Colonic mucosa (tissue), 4 donors: ENCODE data around the gene MAGEF1. TPM values are rescaled to one million over a fixed set of nuclear protein-coding genes. Genes with fewer than 3 reads are reported as not detected.

Experiments used
- DNase-seq: peaks from one replicate; pipeline ENCODE4 v3.0.0-alpha.2; 2020
- H3K27ac ChIP-seq: fragments of 200-600 bp; one replicate; pipeline ENCODE4 v1.8.0; 2021
- H3K27me3 ChIP-seq: fragments of 200-600 bp; one replicate; pipeline ENCODE4 v1.8.0; 2021
- H3K36me3 ChIP-seq: fragments of 200-600 bp; one replicate; pipeline ENCODE4 v1.8.0; 2021
- H3K4me1 ChIP-seq: fragments of 200-600 bp; one replicate; pipeline ENCODE4 v1.8.0; 2021; ENCODE audit warnings: mild to moderate bottlenecking
- H3K4me3 ChIP-seq: fragments of 200-600 bp; one replicate; pipeline ENCODE4 v1.8.0; 2021
- H3K9ac ChIP-seq, 2 donors: one replicate each; pipeline ENCODE4 v1.7.0; 2013; ENCODE audit warnings: control low read depth in 2 of 2, low read depth in 2 of 2, low read length in 2 of 2
- H3K9me3 ChIP-seq: fragments of 200-600 bp; one replicate; pipeline ENCODE4 v1.8.0; 2021
- intact Hi-C: fragments of 100-400 bp; cut with DNase I; formaldehyde crosslinking; loops from one replicate; pipeline ENCODE4 v1.14.1; 2022
- total RNA-seq, 2 donors: library from RNA; stranded (reverse); fragmentation: NEBNext Ultra II Directional in 1 of 2; extraction: Animal tissue kit (Norgen Biotek cat#: 25700) in 1 of 2; gene quantifications; one replicate each; pipeline ENCODE4 v1.2.1, GENCODE V29; 2021
- TF ChIP-seq, protein P1 (sequence below): fragments of 200-600 bp; IDR thresholded peaks from one replicate; pipeline ENCODE4 v1.8.0; 2022; ENCODE audit warnings: antibody characterized with exemption, mild to moderate bottlenecking
- donor health status: healthy.
- donor health status: DM: no; HTN: no; CAD: no.
- donor health status: DM: no; HTN: no; CAD: no.

MAGEF1 gene
- total RNA-seq, 2 donors from 2014 or later: 28.3 to 42.6 TPM

DNA sequence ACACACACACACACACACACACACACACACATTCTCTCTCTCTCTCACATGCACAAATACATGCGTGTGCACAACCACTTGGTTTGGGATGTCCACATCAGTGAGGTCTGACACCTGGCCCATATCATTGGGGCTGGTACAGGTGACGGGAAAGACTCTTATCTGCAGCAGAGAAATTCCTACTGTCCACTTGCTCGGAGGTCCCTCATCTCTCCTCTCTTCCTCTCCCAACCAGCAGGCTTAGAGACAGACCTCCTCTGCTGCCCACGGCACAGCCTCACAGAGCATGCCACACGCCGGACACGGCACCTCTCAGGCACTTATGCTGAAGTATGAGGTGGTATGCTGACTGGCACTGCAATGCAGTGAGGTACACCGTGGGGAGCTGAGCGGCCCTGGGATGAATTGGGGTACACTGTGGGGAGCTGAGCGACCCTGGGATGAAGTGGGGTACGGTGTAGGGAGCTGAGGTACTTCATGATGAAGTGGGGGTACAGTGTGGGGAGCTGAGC is 41.7 kb downstream of the MAGEF1 start:
- Histone ChIP-seq H3K9me3 (no peaks in the 10 kb centered on the region), H3K4me1 (no peaks in the 10 kb centered on the region), H3K27ac (no peak overlapping the region), H3K9ac (no peak overlapping the region), H3K27me3 (no peaks in the 10 kb centered on the region), H3K36me3 (no peaks in the 10 kb centered on the region), H3K4me3 (no peak overlapping the region)
- TF ChIP-seq, protein P1, sequence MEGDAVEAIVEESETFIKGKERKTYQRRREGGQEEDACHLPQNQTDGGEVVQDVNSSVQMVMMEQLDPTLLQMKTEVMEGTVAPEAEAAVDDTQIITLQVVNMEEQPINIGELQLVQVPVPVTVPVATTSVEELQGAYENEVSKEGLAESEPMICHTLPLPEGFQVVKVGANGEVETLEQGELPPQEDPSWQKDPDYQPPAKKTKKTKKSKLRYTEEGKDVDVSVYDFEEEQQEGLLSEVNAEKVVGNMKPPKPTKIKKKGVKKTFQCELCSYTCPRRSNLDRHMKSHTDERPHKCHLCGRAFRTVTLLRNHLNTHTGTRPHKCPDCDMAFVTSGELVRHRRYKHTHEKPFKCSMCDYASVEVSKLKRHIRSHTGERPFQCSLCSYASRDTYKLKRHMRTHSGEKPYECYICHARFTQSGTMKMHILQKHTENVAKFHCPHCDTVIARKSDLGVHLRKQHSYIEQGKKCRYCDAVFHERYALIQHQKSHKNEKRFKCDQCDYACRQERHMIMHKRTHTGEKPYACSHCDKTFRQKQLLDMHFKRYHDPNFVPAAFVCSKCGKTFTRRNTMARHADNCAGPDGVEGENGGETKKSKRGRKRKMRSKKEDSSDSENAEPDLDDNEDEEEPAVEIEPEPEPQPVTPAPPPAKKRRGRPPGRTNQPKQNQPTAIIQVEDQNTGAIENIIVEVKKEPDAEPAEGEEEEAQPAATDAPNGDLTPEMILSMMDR: no peak
- intact Hi-C loops: no loop called here
- DNase-seq: no peak

DNA sequence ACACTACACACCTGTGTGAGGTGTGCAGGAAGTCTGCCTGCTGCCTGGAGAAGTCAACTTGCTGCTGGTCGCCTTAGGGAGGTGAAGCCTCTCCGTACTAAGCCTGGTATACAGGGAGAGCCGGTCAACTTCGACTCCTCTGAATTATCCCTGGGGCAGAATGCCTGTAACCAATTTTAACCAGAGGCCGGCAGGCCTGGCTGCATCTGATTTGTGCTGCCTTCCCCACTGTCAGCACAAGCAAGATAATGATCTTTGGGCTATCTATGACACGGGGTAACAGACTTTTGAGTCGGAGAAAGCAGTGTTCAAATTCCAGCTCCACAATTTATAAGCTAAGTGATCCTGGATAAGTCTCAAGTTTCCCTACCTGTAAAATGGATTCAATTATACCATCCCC is 42.3 kb downstream of the MAGEF1 start:
- intact Hi-C loops: no loop called here
- DNase-seq: no peak
- H3K27ac ChIP-seq: no peak overlapping the region
- TF ChIP-seq, protein P1: no peak
- no peaks in the 10 kb centered on the region for H3K36me3 ChIP-seq
- H3K9ac ChIP-seq: no peak overlapping the region
- H3K4me3 ChIP-seq: no peak overlapping the region
- H3K27me3 ChIP-seq: no peaks in the 10 kb centered on the region
- H3K9me3 ChIP-seq: no peaks in the 10 kb centered on the region
- H3K4me1 ChIP-seq: no peaks in the 10 kb centered on the region

DNA sequence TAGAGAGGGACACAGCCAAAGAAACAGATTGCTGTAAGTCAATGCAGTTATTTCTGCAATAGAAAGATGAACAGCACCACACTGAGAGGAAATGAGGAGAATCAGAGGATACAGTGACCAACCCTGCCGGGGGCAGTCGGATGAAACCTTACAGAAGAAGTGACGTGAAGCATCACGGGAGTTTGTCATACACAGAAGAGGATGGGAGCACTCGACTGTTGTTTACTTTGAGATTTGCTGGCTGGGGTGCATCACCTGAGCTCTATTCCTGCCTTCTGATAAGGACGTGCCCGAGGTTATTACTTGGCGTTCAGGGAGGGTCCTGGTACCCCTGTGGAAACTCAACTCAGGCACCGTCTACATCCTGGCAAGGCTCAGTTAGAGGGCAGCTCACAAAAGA is 45.4 kb downstream of the MAGEF1 start:
- no peak for DNase-seq
- no peak overlapping the region for H3K27ac ChIP-seq
- intact Hi-C loops: no loop called here
- no peak overlapping the region for H3K4me3 ChIP-seq
- no peak overlapping the region for H3K9ac ChIP-seq
- H3K4me1 ChIP-seq: no peaks in the 10 kb centered on the region
- H3K27me3 ChIP-seq: no peaks in the 10 kb centered on the region
- H3K36me3 ChIP-seq: no peaks in the 10 kb centered on the region
- no peaks in the 10 kb centered on the region for H3K9me3 ChIP-seq
- TF ChIP-seq, protein P1: no peak

DNA sequence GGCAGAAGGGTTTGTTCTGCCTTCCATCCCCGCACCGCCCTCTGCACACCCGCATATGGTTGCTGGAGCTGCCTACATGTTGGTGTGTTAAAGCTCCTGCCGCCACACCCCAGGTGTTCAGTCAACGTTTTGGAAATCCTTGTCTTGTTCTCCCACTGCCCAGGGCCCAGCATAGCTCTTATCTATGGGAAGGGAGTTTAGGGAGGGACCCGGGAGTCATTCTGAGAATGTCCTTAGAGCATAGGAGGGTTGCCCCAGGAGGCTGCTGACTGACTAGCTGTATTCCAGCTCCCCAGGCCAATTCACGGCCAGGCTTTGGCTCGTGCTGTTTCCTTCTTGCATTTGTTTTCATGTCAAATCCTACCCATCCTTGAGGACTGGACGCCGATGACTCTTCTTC is 46.8 kb downstream of the MAGEF1 start:
- TF ChIP-seq, protein P1: no peak
- no peaks in the 10 kb centered on the region for H3K27me3 ChIP-seq
- H3K4me3 ChIP-seq: no peak overlapping the region
- no peak for DNase-seq
- no peak overlapping the region for H3K27ac ChIP-seq
- no peaks in the 10 kb centered on the region for H3K4me1 ChIP-seq
- no peaks in the 10 kb centered on the region for H3K9me3 ChIP-seq
- H3K9ac ChIP-seq: no peak overlapping the region
- H3K36me3 ChIP-seq: no peaks in the 10 kb centered on the region
- intact Hi-C loops: no loop called here

DNA sequence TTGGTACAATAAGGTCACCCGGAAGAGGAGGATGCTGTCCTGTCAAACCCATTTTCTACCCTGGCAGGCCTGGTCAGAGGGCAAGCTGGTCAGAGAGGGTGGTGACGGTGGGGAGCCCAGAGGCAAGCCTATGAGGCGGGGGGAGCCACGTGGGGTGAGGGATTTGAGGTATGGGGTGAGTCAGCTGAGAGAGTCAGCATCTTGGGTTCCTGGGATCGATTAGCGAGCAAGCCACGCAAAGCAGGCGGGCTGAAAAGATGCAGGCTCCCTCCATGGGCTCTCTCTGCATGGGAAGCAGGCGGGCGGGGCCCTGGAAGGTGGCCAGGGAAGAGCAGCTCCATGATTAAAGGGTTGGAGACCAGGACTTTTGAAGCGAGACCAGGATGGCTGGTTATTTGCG is 48.1 kb downstream of the MAGEF1 start:
- TF ChIP-seq, protein P1: no peak
- Histone ChIP-seq H3K36me3 (no peaks in the 10 kb centered on the region), H3K9me3 (no peaks in the 10 kb centered on the region), H3K4me1 (no peaks in the 10 kb centered on the region), H3K4me3 (no peak overlapping the region), H3K27ac (no peak overlapping the region), H3K27me3 (no peaks in the 10 kb centered on the region), H3K9ac (no peak overlapping the region)
- DNase-seq: no peak
- intact Hi-C loops: no loop called here
